Activated CD8-positive, alpha-beta memory T cell treated with anti-CD3 and anti-CD28 coated beads for 36 hours (primary cell): ENCODE measurements around the gene AUTS2. TPM values are rescaled to one million over a fixed set of nuclear protein-coding genes. Genes with fewer than 3 reads are reported as not detected.

Experiments
- CTCF ChIA-PET: fragments of 350-600 bp; sonication (Branson Sonifier 250); formaldehyde crosslinking; loops from one replicate; lab custom pipeline; 2021; ENCODE audit warnings: antibody characterized with exemption; lab: Charles Lee
- POLR2A ChIA-PET: fragments of 350-600 bp; sonication (Branson Sonifier 250); formaldehyde crosslinking; loops from one replicate; lab custom pipeline; 2021; ENCODE audit warnings: antibody characterized with exemption; lab: Charles Lee
- total RNA-seq, 2 experiments: library from RNA; stranded (reverse); gene quantifications; one replicate each; pipeline ENCODE4 v1.2.3, GENCODE V29; 2021

Gene AUTS2
- total RNA-seq, 2 experiments from 2014 or later: 3.4 to 3.5 TPM

GRCh38 chr7:70371652-70372051 lies 773.4 kb downstream of the AUTS2 start:
- POLR2A ChIA-PET: no interaction called here
- CTCF ChIA-PET: no interaction called here

DNA sequence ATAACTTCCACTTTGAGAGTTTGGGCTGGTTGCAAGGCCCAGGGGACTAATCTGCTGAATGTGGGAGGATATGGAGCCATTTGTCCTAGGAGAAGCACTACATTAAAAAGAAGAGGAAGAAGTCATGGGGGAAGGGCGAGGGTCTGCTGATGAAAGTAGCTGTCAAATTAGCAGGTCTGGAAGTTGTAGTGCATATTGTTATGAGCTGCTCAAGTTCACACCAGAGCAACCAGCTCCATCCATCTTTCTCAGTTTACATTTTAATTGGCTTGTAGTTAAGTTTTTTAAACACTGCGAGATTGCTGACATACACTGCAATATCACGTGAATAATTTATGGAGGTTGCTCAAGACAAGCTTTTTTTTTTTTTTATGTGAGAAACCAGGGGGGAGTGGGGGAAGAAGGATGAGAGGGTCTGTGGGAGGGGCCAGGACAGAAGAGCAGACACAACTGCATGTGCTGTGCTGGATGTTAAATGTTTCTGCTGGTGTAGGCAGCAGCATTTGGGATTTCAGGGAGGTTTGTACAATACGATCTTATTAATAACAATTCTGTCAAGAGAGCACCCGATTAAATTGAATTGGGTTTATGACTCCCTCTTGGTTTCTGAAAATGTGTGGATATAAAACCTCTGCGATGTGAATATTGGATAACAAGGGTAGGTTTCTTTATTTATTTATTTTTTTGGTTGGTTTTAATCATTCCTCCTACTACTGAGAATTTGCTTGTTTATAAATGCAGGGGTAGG lies 774.7 kb downstream of the AUTS2 start:
- ChIA-PET CTCF (no interaction called here), POLR2A (no interaction called here)

DNA sequence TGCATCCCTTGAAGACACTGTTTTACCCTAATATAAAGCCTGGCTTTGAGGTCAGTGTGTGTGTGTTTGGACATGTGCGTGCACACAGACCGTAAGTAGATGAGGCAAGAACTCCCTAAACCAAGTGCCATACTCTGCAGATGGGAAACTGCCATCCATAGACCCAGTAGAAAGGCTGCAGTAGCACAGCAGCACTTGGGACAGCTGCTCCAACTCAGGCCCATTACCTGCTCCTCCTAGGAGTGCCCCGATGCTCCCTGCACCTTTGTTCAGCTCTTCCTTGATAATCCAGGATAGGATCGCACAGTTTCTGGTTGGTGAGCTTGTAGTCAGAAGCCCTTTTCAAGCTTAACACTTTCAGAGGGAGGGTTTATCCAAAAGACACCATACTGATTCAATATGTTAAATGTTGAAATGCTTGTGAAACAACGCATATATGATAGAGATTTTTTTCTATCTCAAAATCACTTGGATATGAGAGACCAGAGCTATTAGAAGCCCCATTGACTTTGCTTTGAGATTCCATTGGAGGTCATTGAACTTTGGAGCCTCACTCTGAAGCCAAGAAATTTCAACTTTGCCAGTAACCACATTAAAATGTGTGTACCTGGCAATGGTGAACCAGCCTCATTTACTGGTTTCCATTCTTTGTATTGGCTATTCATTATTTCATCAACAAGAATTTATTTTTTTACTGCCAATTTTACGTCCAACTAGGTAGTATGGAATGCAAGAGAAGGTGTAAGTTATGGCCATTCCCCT lies 776.7 kb downstream of the AUTS2 start:
- POLR2A ChIA-PET: no interaction called here
- CTCF ChIA-PET: no interaction called here

DNA sequence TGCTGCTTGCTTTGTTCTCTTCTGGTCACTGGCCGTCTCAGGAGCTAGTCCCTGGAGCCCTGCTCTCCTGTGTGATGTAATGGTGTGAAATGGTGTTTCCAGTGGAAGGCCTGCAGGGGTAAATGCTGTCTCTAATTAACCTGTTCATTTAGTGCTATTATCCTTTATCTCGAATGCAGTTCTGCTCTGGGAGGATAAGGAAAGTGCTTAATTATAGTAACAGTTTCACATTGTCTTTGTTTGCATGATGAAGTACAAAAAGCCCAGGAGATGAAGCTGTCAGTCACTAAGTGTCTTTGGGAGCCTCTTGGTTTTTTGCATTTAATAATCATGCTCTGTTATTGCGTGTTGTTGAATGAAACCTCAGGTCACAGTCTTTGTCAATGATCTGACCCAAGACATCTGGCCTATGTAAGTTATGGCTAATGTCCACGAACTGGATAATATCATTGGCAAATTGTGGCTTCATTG lies 778.3 kb downstream of the AUTS2 start:
- ChIA-PET POLR2A (no interaction called here), CTCF (no interaction called here)

- POLR2A ChIA-PET: no interaction called here
- CTCF ChIA-PET: no interaction called here
Observed at GRCh38 chr7:70377957-70378356, 779.7 kb downstream of the AUTS2 start.

DNA sequence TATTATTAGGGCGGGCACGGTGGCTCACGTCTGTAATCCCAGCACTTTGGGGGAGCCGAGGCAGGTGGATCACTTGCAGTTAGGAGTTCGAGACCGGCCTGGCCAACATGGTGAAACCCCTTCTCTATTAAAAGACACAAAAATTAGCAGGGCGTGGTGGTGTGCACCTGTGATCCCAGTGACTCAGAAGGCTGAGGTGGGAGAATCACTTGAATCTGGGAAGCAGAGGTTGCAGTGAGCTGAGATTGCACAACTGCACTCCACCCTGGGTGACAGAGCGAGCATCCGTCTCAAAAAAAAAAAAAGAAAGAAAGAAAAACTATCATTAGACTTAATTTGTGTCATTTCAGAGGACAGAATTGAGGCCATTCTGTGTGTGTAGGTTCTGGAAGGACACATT lies 780.9 kb downstream of the AUTS2 start:
- ChIA-PET POLR2A (no interaction called here), CTCF (no interaction called here)

DNA sequence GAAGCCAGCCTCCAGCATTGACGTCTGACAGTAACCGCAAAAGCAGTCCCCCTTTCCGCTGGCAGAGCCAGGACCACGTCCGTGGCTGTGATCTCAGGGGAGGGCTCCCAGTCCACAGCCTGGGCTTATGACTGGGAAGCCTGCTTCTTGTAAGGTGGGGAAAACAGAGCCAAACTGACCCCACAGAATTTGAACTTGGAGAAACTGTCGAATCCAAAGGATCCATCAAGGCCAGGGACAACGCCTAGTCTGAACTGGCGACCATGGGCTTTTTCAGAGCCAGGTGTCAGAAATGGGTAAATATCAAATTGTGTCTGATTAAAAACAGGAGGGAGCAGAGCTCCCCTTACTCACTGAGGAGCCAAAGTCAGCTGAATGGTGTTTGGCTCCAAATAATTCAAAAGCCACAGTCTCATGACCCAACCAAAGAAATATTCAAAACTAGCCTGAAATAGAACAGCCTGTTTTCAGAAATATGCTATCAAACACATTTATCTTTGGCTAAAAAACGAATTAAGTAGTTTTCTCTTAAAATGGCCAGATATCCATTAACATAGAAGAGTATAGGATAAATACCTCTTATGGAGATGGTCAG lies 782.2 kb downstream of the AUTS2 start:
- POLR2A ChIA-PET: no interaction called here
- CTCF ChIA-PET: no interaction called here

GRCh38 chr7:70383066-70383782 lies 784.9 kb downstream of the AUTS2 start:
- POLR2A ChIA-PET: no interaction called here
- CTCF ChIA-PET: no interaction called here

- ChIA-PET CTCF (no interaction called here), POLR2A (no interaction called here)
Observed at GRCh38 chr7:70384024-70384423, 785.7 kb downstream of the AUTS2 start.

DNA sequence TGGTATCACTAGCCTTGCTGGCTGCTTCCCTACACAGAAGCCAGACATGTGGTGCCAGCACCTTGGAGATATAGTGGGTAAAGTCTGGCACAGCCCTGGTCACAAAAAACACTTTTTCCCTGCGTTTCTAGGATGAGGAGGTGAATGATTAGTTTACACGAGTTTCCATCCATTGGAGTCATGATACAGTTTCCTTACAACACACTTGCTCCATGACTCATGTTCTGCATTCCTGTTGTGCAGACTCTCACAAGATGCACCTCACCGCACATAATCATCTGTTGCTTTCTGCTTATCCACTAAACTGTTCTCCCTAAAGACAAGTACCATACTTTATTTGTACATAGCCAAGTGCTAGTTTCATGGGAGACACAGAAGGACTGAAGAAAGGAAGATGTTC lies 786.6 kb downstream of the AUTS2 start:
- POLR2A ChIA-PET: no interaction called here
- CTCF ChIA-PET: no interaction called here

DNA sequence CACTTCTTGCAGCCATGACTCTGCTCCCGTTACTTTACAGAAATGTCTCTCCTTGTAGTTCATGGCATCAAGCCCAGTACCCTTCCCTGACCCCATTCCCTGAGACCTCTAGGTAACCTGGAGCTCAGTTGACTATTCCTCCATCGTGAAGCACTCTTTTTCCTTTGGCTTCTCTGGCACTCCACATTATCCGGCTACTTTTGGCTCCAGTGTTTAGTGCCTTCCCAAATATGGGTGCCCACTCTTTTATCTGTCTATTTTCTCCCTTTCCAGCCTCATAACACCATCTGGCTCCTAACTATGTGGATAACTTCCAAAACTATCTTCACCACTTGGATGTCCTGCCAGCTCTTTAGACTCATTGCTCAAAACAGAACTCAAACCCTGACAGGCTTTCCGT lies 788.9 kb downstream of the AUTS2 start:
- ChIA-PET CTCF (no interaction called here), POLR2A (no interaction called here)

GRCh38 chr7:70389531-70390151 lies 791.4 kb downstream of the AUTS2 start:
- ChIA-PET CTCF (no interaction called here), POLR2A (no interaction called here)

GRCh38 chr7:70390251-70390650 lies 792.0 kb downstream of the AUTS2 start:
- ChIA-PET CTCF (no interaction called here), POLR2A (no interaction called here)

- ChIA-PET CTCF (interaction anchor here (0.5 kb wide), 1 partner anchor 14 kb away, joined by 3 read pairs; no protein-coding TSS in a partner anchor), POLR2A (no interaction called here)
Observed at GRCh38 chr7:70392256-70392876, 794.1 kb downstream of the AUTS2 start.

DNA sequence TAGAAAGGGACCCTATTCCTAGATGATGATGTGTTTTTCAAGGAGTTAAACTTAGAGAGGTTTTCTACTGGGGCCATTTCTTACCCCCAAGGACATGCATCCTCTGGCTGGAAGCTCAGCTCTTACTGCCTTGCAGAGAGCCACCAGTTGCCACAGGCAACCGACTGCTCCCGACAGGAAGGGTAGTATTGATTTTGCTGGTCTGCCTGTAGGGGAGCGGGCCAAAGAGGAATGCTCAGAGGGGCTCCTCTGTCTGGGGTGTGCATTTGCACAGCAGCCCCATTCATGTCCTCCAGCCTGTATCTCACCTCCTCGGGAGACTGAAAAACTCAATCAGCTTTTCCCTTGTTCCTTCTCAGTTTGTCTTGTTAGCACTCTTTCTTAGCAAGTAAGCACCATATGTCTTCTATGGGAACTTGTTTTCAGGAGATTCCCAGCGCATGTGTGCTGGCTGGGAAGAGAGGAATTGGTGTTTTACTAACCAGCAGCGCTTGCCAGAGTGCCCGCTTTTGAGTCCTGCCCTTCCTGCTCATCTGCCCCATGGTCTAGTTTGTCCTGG lies 794.7 kb downstream of the AUTS2 start:
- CTCF ChIA-PET: no interaction called here
- POLR2A ChIA-PET: no interaction called here

GRCh38 chr7:70393956-70394355 lies 795.7 kb downstream of the AUTS2 start:
- CTCF ChIA-PET: no interaction called here
- POLR2A ChIA-PET: no interaction called here

- ChIA-PET CTCF (no interaction called here), POLR2A (no interaction called here)
Observed at GRCh38 chr7:70400829-70401380, 802.6 kb downstream of the AUTS2 start.

GRCh38 chr7:70402069-70402468 lies 803.8 kb downstream of the AUTS2 start:
- POLR2A ChIA-PET: no interaction called here
- CTCF ChIA-PET: no interaction called here

DNA sequence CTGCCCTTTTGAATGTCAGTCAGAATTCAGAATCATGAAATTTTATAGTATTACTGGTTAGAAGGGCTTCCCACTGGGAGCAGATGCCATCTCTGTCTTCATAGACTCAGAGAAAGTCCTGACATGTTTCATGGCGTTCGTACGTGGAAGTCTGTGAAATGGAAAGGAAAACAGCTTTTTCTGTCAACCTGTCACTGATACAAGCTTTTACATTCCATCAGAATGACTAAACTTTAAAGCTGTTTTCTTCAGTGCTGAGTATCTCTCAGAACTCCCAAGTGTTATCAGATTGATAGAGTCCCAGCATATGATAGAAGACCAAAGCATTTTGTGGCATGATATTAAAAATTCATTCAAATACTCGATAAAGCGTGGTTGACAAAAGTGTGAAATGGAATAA lies 807.0 kb downstream of the AUTS2 start:
- POLR2A ChIA-PET: no interaction called here
- CTCF ChIA-PET: no interaction called here
